Activated CD8-positive, alpha-beta memory T cell treated with anti-CD3 and anti-CD28 coated beads for 36 hours (primary cell): Measurements from ENCODE around the gene PES1. TPM values are rescaled to one million over a fixed set of nuclear protein-coding genes. Genes with fewer than 3 reads are reported as not detected.
"Not testable (repeated sequence)": the region's sequence is repeated elsewhere in the genome, so short reads cannot be mapped to it uniquely, and the experiment has no call there.

Experiments used
- CTCF ChIA-PET: fragments of 350-600 bp; sonication (Branson Sonifier 250); formaldehyde crosslinking; loops from one replicate; lab custom pipeline; 2021; ENCODE audit warnings: antibody characterized with exemption; lab: Charles Lee
- POLR2A ChIA-PET: fragments of 350-600 bp; sonication (Branson Sonifier 250); formaldehyde crosslinking; loops from one replicate; lab custom pipeline; 2021; ENCODE audit warnings: antibody characterized with exemption; lab: Charles Lee
- total RNA-seq, 2 experiments: library from RNA; stranded (reverse); gene quantifications; one replicate each; pipeline ENCODE4 v1.2.3, GENCODE V29; 2021

The PES1 gene
- total RNA-seq, 2 experiments from 2014 or later = 183 to 184 TPM

GRCh38 chr22:30591191-30591587, 521 bp downstream of the PES1 start:
- POLR2A ChIA-PET = interaction anchor here (1.2 kb wide), 1 partner anchor 164 kb away, joined by 3 read pairs; no protein-coding TSS in a partner anchor
- CTCF ChIA-PET = interaction anchor here (0.7 to 1.8 kb wide), 4 partner anchors 10 to 234 kb away, joined by 3 to 7 read pairs (median 3); partner anchors contain the start of genes CCDC157 and SF3A1

- ChIA-PET CTCF (interaction anchor here (1.1 kb wide), 1 partner anchor 141 kb away, joined by 3 read pairs; no protein-coding TSS in a partner anchor), POLR2A (no interaction called here)
These were observed 5.3 kb downstream of the PES1 start for GRCh38 chr22:30586414-30586813.

- CTCF ChIA-PET = no interaction called here
- POLR2A ChIA-PET = no interaction called here
These were observed 7.3 kb downstream of the PES1 start for GRCh38 chr22:30584441-30584840.

GRCh38 chr22:30582788-30583545, 8.7 kb downstream of the PES1 start:
- POLR2A ChIA-PET = no interaction called here
- CTCF ChIA-PET = no interaction called here

GRCh38 chr22:30582051-30582450, 9.7 kb downstream of the PES1 start:
- CTCF ChIA-PET = no interaction called here
- POLR2A ChIA-PET = interaction anchor here (0.5 kb wide), 1 partner anchor 635 kb away, joined by 3 read pairs; no protein-coding TSS in a partner anchor

- POLR2A ChIA-PET = no interaction called here
- CTCF ChIA-PET = interaction anchor here (0.5 kb wide), 1 partner anchor 21 kb away, joined by 4 read pairs; no protein-coding TSS in a partner anchor
These were observed 10.8 kb downstream of the PES1 start for GRCh38 chr22:30580896-30581295.

- POLR2A ChIA-PET = no interaction called here
- CTCF ChIA-PET = no interaction called here
These were observed 13.2 kb downstream of the PES1 start for GRCh38 chr22:30578481-30578880.

GRCh38 chr22:30575859-30576258, 15.9 kb downstream of the PES1 start:
- ChIA-PET CTCF (no interaction called here), POLR2A (interaction anchor here (0.5 kb wide), 1 partner anchor 390 kb away, joined by 3 read pairs; no protein-coding TSS in a partner anchor)

- ChIA-PET CTCF (no interaction called here), POLR2A (interaction anchor here (0.5 kb wide), 1 partner anchor 390 kb away, joined by 3 read pairs; no protein-coding TSS in a partner anchor)
These were observed 16.6 kb downstream of the PES1 start for GRCh38 chr22:30574997-30575671.

- ChIA-PET POLR2A (no interaction called here), CTCF (interaction anchor here (0.6 kb wide), 1 partner anchor 192 kb away, joined by 3 read pairs; no protein-coding TSS in a partner anchor)
These were observed 17.4 kb downstream of the PES1 start, which contains the start of gene GAL3ST1 for GRCh38 chr22:30574095-30574981. Gene GAL3ST1, minus strand, starts transcription at chr22:30574665. Its CDS starts 17,273 bp downstream, at chr22:30557392.

GRCh38 chr22:30573594-30574094, 18.1 kb downstream of the PES1 start:
- ChIA-PET CTCF (interaction anchor here (0.6 kb wide), 1 partner anchor 193 kb away, joined by 3 read pairs; no protein-coding TSS in a partner anchor), POLR2A (no interaction called here)

- ChIA-PET CTCF (no interaction called here), POLR2A (no interaction called here)
These were observed 18.7 kb downstream of the PES1 start for GRCh38 chr22:30572840-30573593.

- ChIA-PET CTCF (interaction anchor here (0.6 kb wide), 1 partner anchor 60 kb away, joined by 3 read pairs; no protein-coding TSS in a partner anchor), POLR2A (no interaction called here)
These were observed 19.5 kb downstream of the PES1 start for GRCh38 chr22:30572210-30572609.

- CTCF ChIA-PET = no interaction called here
- POLR2A ChIA-PET = no interaction called here
These were observed 22.0 kb downstream of the PES1 start for GRCh38 chr22:30569674-30570202.

GRCh38 chr22:30568137-30568805, 23.4 kb downstream of the PES1 start:
- ChIA-PET CTCF (no interaction called here), POLR2A (no interaction called here)

GRCh38 chr22:30567277-30567676, 24.4 kb downstream of the PES1 start:
- POLR2A ChIA-PET, CTCF ChIA-PET: not testable (repeated sequence)

- ChIA-PET CTCF (no interaction called here), POLR2A (no interaction called here)
These were observed 25.6 kb downstream of the PES1 start for GRCh38 chr22:30566125-30566524.
